Activated CD4-positive, alpha-beta memory T cell treated with anti-CD3 and anti-CD28 coated beads for 36 hours (primary cell): ENCODE results near the gene WASF1. TPM values are rescaled to one million over a fixed set of nuclear protein-coding genes. Genes with fewer than 3 reads are reported as not detected.

Source experiments
- CTCF ChIA-PET: fragments of 350-600 bp; sonication (Branson Sonifier 250); formaldehyde crosslinking; loops from one replicate; lab custom pipeline; 2021; ENCODE audit warnings: antibody characterized with exemption, inconsistent platforms; lab: Charles Lee
- POLR2A ChIA-PET: fragments of 350-600 bp; sonication (Branson Sonifier 250); formaldehyde crosslinking; loops from one replicate; lab custom pipeline; 2021; ENCODE audit warnings: antibody characterized with exemption; lab: Charles Lee
- DNase-seq: peaks from one replicate; pipeline ENCODE4 v3.0.0-alpha.2; 2020
- H3K27ac Mint-ChIP-seq: one replicate; pipeline ENCODE4 v1.8.0; 2021; ENCODE audit warnings: mixed read lengths
- H3K27me3 Mint-ChIP-seq: one replicate; pipeline ENCODE4 v1.8.0; 2021; ENCODE audit warnings: mixed read lengths
- H3K36me3 Mint-ChIP-seq: one replicate; pipeline ENCODE4 v1.8.0; 2021; ENCODE audit warnings: mixed read lengths
- H3K4me1 Mint-ChIP-seq: one replicate; pipeline ENCODE4 v1.8.0; 2021; ENCODE audit warnings: low read depth, mixed read lengths
- H3K4me3 Mint-ChIP-seq: one replicate; pipeline ENCODE4 v1.8.0; 2021; ENCODE audit warnings: mild to moderate bottlenecking, mixed read lengths
- H3K9me3 Mint-ChIP-seq: one replicate; pipeline ENCODE4 v1.8.0; 2021; ENCODE audit warnings: mixed read lengths
- intact Hi-C: fragments of 100-400 bp; cut with micrococcal nuclease; formaldehyde crosslinking; loops from one replicate; pipeline ENCODE4 v1.15.1; 2023
- total RNA-seq, 2 experiments: library from RNA; stranded (reverse); gene quantifications; one replicate each; pipeline ENCODE4 v1.2.3, GENCODE V29; 2021

WASF1 gene
- 1 to 10 TPM; 1.9 to 2.6 TPM for total RNA-seq

GRCh38 chr6:110179406-110180227 is at the start of gene WASF1:
Gene WASF1 (minus strand): TSS chr6:110179670. CDS start chr6:110127601, 52,069 bp downstream.
- H3K4me3 Mint-ChIP-seq: peak within 1 kb of the TSS; percentile 85
- intact Hi-C loops: loop anchor here (1.0 to 5.0 kb wide), 8 partner anchors 55 to 1085 kb away; partner anchors contain the start of genes AK9, CD164, CDK19 and CEP57L1
- POLR2A ChIA-PET: interaction anchor here (0.8 to 1.4 kb wide), 3 partner anchors 19 to 1908 kb away, joined by 3 to 4 read pairs (median 3); partner anchors contain the start of genes FAM229B and TUBE1

GRCh38 chr6:110226261-110226660 is 46.8 kb upstream of the WASF1 start:
- no peaks in the 10 kb centered on the region for H3K4me1 Mint-ChIP-seq
- peaks cover 16% of the 10 kb centered on the region for H3K36me3 Mint-ChIP-seq
- DNase-seq: no peak
- POLR2A ChIA-PET: no interaction called here
- intact Hi-C loops: no loop called here
- no peak overlapping the region for H3K27ac Mint-ChIP-seq
- CTCF ChIA-PET: no interaction called here
- H3K4me3 Mint-ChIP-seq: no peak overlapping the region
- no peaks in the 10 kb centered on the region for H3K9me3 Mint-ChIP-seq
- H3K27me3 Mint-ChIP-seq: no peaks in the 10 kb centered on the region

More at GRCh38 chr6:110179406-110180227, at the start of gene WASF1:
- CTCF ChIA-PET: interaction anchor here (0.6 to 2.3 kb wide), 5 partner anchors 12 to 904 kb away, joined by 3 to 9 read pairs (median 3); no protein-coding TSS in a partner anchor
- peak; percentile 94 for DNase-seq
- H3K9me3 Mint-ChIP-seq: no peaks in the 10 kb centered on the region
- H3K4me1 Mint-ChIP-seq: peaks cover 5% of the 10 kb centered on the region
- peaks cover 10% of the 10 kb centered on the region for H3K27me3 Mint-ChIP-seq
- H3K27ac Mint-ChIP-seq: no peak within 1 kb of the TSS
- no peaks in the 10 kb centered on the region for H3K36me3 Mint-ChIP-seq

GRCh38 chr6:110221738-110222137 is 42.3 kb upstream of the WASF1 start:
- peaks cover 33% of the 10 kb centered on the region for H3K36me3 Mint-ChIP-seq

GRCh38 chr6:110217266-110217665 is 37.8 kb upstream of the WASF1 start:
- Mint-ChIP-seq H3K27ac (no peak overlapping the region), H3K27me3 (no peaks in the 10 kb centered on the region), H3K9me3 (no peaks in the 10 kb centered on the region), H3K36me3 (peaks cover 45% of the 10 kb centered on the region), H3K4me3 (no peak overlapping the region), H3K4me1 (no peaks in the 10 kb centered on the region)
- intact Hi-C loops: no loop called here
- ChIA-PET POLR2A (no interaction called here), CTCF (no interaction called here)
- DNase-seq: no peak

More at GRCh38 chr6:110221738-110222137, 42.3 kb upstream of the WASF1 start:
- intact Hi-C loops: no loop called here
- no peak overlapping the region for H3K27ac Mint-ChIP-seq
- no peaks in the 10 kb centered on the region for H3K4me1 Mint-ChIP-seq
- no peak for DNase-seq
- CTCF ChIA-PET: no interaction called here
- no peaks in the 10 kb centered on the region for H3K27me3 Mint-ChIP-seq
- H3K4me3 Mint-ChIP-seq: no peak overlapping the region
- POLR2A ChIA-PET: no interaction called here
- H3K9me3 Mint-ChIP-seq: no peaks in the 10 kb centered on the region

- Mint-ChIP-seq H3K4me1 (no peaks in the 10 kb centered on the region), H3K36me3 (peaks cover 50% of the 10 kb centered on the region), H3K27ac (no peak overlapping the region), H3K27me3 (no peaks in the 10 kb centered on the region), H3K4me3 (no peak overlapping the region), H3K9me3 (no peaks in the 10 kb centered on the region)
- CTCF ChIA-PET: no interaction called here
- DNase-seq: no peak
- POLR2A ChIA-PET: no interaction called here
- intact Hi-C loops: no loop called here
These were observed 36.7 kb upstream of the WASF1 start for GRCh38 chr6:110216140-110216539.

GRCh38 chr6:110214338-110214737 is 34.9 kb upstream of the WASF1 start:
- Mint-ChIP-seq H3K9me3 (no peaks in the 10 kb centered on the region), H3K4me3 (no peak overlapping the region), H3K27me3 (no peaks in the 10 kb centered on the region), H3K4me1 (no peaks in the 10 kb centered on the region), H3K27ac (no peak overlapping the region), H3K36me3 (peaks cover 43% of the 10 kb centered on the region)
- DNase-seq: no peak
- intact Hi-C loops: no loop called here
- ChIA-PET CTCF (no interaction called here), POLR2A (no interaction called here)

GRCh38 chr6:110211753-110212152 is 32.3 kb upstream of the WASF1 start:
- Mint-ChIP-seq H3K4me1 (no peaks in the 10 kb centered on the region), H3K27me3 (no peaks in the 10 kb centered on the region), H3K36me3 (peaks cover 36% of the 10 kb centered on the region), H3K9me3 (no peaks in the 10 kb centered on the region), H3K4me3 (no peak overlapping the region), H3K27ac (no peak overlapping the region)
- intact Hi-C loops: no loop called here
- DNase-seq: no peak
- ChIA-PET CTCF (no interaction called here), POLR2A (no interaction called here)

GRCh38 chr6:110207652-110208051 is 28.2 kb upstream of the WASF1 start:
- Mint-ChIP-seq H3K4me3 (no peak overlapping the region), H3K36me3 (peaks cover 19% of the 10 kb centered on the region), H3K27me3 (no peaks in the 10 kb centered on the region), H3K4me1 (peaks cover 2% of the 10 kb centered on the region), H3K27ac (no peak overlapping the region), H3K9me3 (no peaks in the 10 kb centered on the region)
- ChIA-PET POLR2A (no interaction called here), CTCF (no interaction called here)
- intact Hi-C loops: no loop called here
- no peak for DNase-seq

GRCh38 chr6:110201151-110201884 is 21.8 kb upstream of the WASF1 start:
- Mint-ChIP-seq H3K27ac (no peak overlapping the region), H3K36me3 (peaks cover 1% of the 10 kb centered on the region), H3K9me3 (no peaks in the 10 kb centered on the region), H3K27me3 (no peaks in the 10 kb centered on the region), H3K4me3 (no peak overlapping the region), H3K4me1 (peaks cover 4% of the 10 kb centered on the region)
- intact Hi-C loops: no loop called here
- CTCF ChIA-PET: interaction anchor here (1.0 kb wide), 1 partner anchor 162 kb away, joined by 3 read pairs; no protein-coding TSS in a partner anchor
- POLR2A ChIA-PET: no interaction called here
- DNase-seq: no peak

- H3K4me3 Mint-ChIP-seq: no peak overlapping the region
- no peak for DNase-seq
- H3K36me3 Mint-ChIP-seq: peaks cover 9% of the 10 kb centered on the region
- ChIA-PET POLR2A (interaction anchor here (1.2 kb wide), 1 partner anchor 18 kb away, joined by 4 read pairs; the partner anchor contains the start of gene CDC40), CTCF (no interaction called here)
- H3K4me1 Mint-ChIP-seq: peaks cover 12% of the 10 kb centered on the region
- H3K27ac Mint-ChIP-seq: no peak overlapping the region
- no peaks in the 10 kb centered on the region for H3K27me3 Mint-ChIP-seq
- intact Hi-C loops: no loop called here
- no peaks in the 10 kb centered on the region for H3K9me3 Mint-ChIP-seq
These were observed 19.1 kb upstream of the WASF1 start for GRCh38 chr6:110198561-110198960.

- ChIA-PET POLR2A (no interaction called here), CTCF (interaction anchor here (0.6 kb wide), 1 partner anchor 157 kb away, joined by 3 read pairs; no protein-coding TSS in a partner anchor)
- Mint-ChIP-seq H3K36me3 (peaks cover 10% of the 10 kb centered on the region), H3K9me3 (no peaks in the 10 kb centered on the region), H3K4me3 (no peak overlapping the region), H3K4me1 (peaks cover 12% of the 10 kb centered on the region), H3K27me3 (no peaks in the 10 kb centered on the region), H3K27ac (no peak overlapping the region)
- intact Hi-C loops: no loop called here
- no peak for DNase-seq
These were observed 17.4 kb upstream of the WASF1 start for GRCh38 chr6:110196874-110197273.

- H3K36me3 Mint-ChIP-seq: peaks cover 10% of the 10 kb centered on the region
- no peaks in the 10 kb centered on the region for H3K9me3 Mint-ChIP-seq
- no peak for DNase-seq
- H3K27me3 Mint-ChIP-seq: no peaks in the 10 kb centered on the region
- no peak overlapping the region for H3K4me3 Mint-ChIP-seq
- H3K27ac Mint-ChIP-seq: no peak overlapping the region
- ChIA-PET POLR2A (no interaction called here), CTCF (interaction anchor here (1.0 kb wide), 1 partner anchor 17 kb away, joined by 6 read pairs; the partner anchor contains the start of gene WASF1)
- peaks cover 12% of the 10 kb centered on the region for H3K4me1 Mint-ChIP-seq
- intact Hi-C loops: no loop called here
These were observed 16.2 kb upstream of the WASF1 start for GRCh38 chr6:110195639-110196038.
